GM23248 (cell line): ENCODE measurements around the gene CRLF3.
"Not testable (repeated sequence)": the region's sequence is repeated elsewhere in the genome, so short reads cannot be mapped to it uniquely, and the experiment has no call there.

ENCODE experiments used
- EZH2 ChIP-seq: fragments of 200-600 bp; sonication (generic); IDR thresholded peaks from 2 replicates; pipeline ENCODE4 v1.6.1; 2018; ENCODE audit warnings: antibody characterized with exemption, mild to moderate bottlenecking; ENCODE audit not compliant: insufficient read depth, poor library complexity, severe bottlenecking
- EZH2phosphoT487 ChIP-seq: fragments of 200-600 bp; sonication (generic); IDR thresholded peaks from 2 replicates; pipeline ENCODE4 v1.6.1; 2018; ENCODE audit warnings: antibody characterized with exemption, moderate library complexity, mild to moderate bottlenecking, low read depth; ENCODE audit not compliant: insufficient read depth

DNA sequence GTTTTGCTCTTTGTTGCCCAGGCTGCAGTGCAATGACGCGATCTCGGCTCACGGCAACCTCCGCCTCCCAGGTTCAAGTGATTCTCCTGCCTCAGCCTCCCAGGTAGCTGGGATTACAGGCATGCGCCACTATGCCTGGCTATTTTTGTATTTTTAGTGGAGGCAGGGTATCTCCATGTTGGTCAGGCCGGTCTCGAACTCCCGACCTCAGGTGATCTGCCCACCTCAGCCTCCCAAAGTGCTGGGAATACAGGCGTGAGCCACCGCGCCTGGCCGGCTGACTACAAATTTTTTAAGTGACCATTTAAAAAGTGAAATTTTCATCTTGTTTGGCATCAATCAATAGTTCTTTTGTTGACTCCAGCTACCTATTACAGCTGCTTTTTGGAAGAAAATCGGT is 90.3 kb downstream of the CRLF3 start:
- TF ChIP-seq EZH2, EZH2phosphoT487: not testable (repeated sequence)
